Epithelial cell of proximal tubule (primary cell): ENCODE data around the gene ST7L. TPM values are rescaled to one million over a fixed set of nuclear protein-coding genes. Genes with fewer than 3 reads are reported as not detected.

ENCODE experiments used
- DNase-seq: peaks from one replicate; pipeline ENCODE4 v3.0.0-alpha.2; 2011; ENCODE audit warnings: low read depth
- H3K4me3 ChIP-seq: 2 replicates; pipeline ENCODE4 v1.5.1; 2011; ENCODE audit warnings: low read depth, mild to moderate bottlenecking, low read length
- total RNA-seq: library from RNA; depleted of rRNA; stranded (reverse); fragments of >200 nt; gene quantifications from 2 replicates; pipeline ENCODE4 v1.2.3, GENCODE V29; 2015
- TF ChIP-seq, protein P1 (sequence below): conservative IDR thresholded peaks from 2 replicates; pipeline ENCODE4 v1.5.1; 2012; ENCODE audit warnings: low read depth, mild to moderate bottlenecking, low read length

Gene ST7L
- total RNA-seq, 1 donor from 2014 or later, result 7.4 TPM

GRCh38 chr1:112638110-112638428 lies 19.1 kb upstream of the ST7L start:
- no peak for DNase-seq
- no peak overlapping the region for H3K4me3 ChIP-seq
- TF ChIP-seq, protein P1, sequence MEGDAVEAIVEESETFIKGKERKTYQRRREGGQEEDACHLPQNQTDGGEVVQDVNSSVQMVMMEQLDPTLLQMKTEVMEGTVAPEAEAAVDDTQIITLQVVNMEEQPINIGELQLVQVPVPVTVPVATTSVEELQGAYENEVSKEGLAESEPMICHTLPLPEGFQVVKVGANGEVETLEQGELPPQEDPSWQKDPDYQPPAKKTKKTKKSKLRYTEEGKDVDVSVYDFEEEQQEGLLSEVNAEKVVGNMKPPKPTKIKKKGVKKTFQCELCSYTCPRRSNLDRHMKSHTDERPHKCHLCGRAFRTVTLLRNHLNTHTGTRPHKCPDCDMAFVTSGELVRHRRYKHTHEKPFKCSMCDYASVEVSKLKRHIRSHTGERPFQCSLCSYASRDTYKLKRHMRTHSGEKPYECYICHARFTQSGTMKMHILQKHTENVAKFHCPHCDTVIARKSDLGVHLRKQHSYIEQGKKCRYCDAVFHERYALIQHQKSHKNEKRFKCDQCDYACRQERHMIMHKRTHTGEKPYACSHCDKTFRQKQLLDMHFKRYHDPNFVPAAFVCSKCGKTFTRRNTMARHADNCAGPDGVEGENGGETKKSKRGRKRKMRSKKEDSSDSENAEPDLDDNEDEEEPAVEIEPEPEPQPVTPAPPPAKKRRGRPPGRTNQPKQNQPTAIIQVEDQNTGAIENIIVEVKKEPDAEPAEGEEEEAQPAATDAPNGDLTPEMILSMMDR, result no peak

- TF ChIP-seq, protein P1, result no peak
- DNase-seq, result peak; percentile 44
- no peak overlapping the region for H3K4me3 ChIP-seq
These were observed 18.5 kb upstream of the ST7L start for GRCh38 chr1:112637254-112638109.

GRCh38 chr1:112636597-112637253 lies 17.8 kb upstream of the ST7L start:
- DNase-seq, result no peak
- H3K4me3 ChIP-seq, result no peak overlapping the region
- TF ChIP-seq, protein P1, result no peak

GRCh38 chr1:112636056-112636455 lies 17.1 kb upstream of the ST7L start:
- DNase-seq, result no peak
- TF ChIP-seq, protein P1, result no peak
- H3K4me3 ChIP-seq, result no peak overlapping the region

- TF ChIP-seq, protein P1, result no peak
- DNase-seq, result no peak
- H3K4me3 ChIP-seq, result no peak overlapping the region
These were observed 15.4 kb upstream of the ST7L start for GRCh38 chr1:112634367-112634766.

GRCh38 chr1:112633628-112634027 lies 14.7 kb upstream of the ST7L start:
- H3K4me3 ChIP-seq, result no peak overlapping the region
- TF ChIP-seq, protein P1, result no peak
- no peak for DNase-seq

DNA sequence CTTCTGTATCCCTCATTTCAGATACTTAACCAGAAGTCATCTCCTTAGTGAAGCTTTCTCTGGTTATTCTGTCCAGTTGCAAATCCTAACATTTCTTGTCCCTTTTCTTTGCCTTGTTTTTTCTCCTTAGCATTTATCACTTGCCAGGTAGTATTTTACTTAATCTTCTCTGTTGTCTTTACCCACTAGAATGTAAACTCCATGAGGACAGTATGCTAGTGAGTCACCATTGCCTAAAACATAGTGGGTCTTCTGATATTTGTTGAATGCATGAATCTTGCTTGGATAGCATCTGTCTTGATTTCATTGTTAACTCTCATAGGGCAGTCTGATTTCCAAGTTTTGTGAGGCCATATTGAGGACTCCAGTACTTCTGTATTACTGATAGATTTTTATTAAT lies 10.3 kb upstream of the ST7L start:
- TF ChIP-seq, protein P1, result no peak
- no peak for DNase-seq
- H3K4me3 ChIP-seq, result no peak overlapping the region
